GM18508 (cell line): ENCODE data around the gene TRAT1.

ENCODE experiments used
- ATAC-seq: cut with Tn5 transposase; IDR thresholded peaks from one replicate; pipeline ENCODE4 v1.9.1; 2021; ENCODE audit warnings: moderate number of reproducible peaks; ENCODE audit not compliant: insufficient read depth, unreplicated experiment

Gene TRAT1

GRCh38 chr3:108849075-108849474 lies 26.5 kb downstream of the TRAT1 start:
- ATAC-seq, result no peak

- no peak for ATAC-seq
Observed at GRCh38 chr3:108861401-108861800, 38.8 kb downstream of the TRAT1 start.

- ATAC-seq, result peak; percentile 76
Observed at GRCh38 chr3:108862865-108863798, 40.5 kb downstream of the TRAT1 start.

- no peak for ATAC-seq
Observed at GRCh38 chr3:108863799-108864135, 41.2 kb downstream of the TRAT1 start.

- ATAC-seq, result no peak
Observed at GRCh38 chr3:108877901-108878300, 55.3 kb downstream of the TRAT1 start.

- ATAC-seq, result no peak
Observed at GRCh38 chr3:108879915-108880314, 57.3 kb downstream of the TRAT1 start.

- no peak for ATAC-seq
Observed at GRCh38 chr3:108882762-108883161, 60.2 kb downstream of the TRAT1 start.

- ATAC-seq, result no peak
Observed at GRCh38 chr3:108883373-108883772, 60.8 kb downstream of the TRAT1 start.

GRCh38 chr3:108887121-108887520 lies 64.5 kb downstream of the TRAT1 start:
- no peak for ATAC-seq

GRCh38 chr3:108887777-108888176 lies 65.2 kb downstream of the TRAT1 start:
- ATAC-seq, result no peak

- no peak for ATAC-seq
Observed at GRCh38 chr3:108891833-108892232, 69.2 kb downstream of the TRAT1 start.

- no peak for ATAC-seq
Observed at GRCh38 chr3:108894981-108895380, 72.4 kb downstream of the TRAT1 start.

GRCh38 chr3:108897883-108898282 lies 75.3 kb downstream of the TRAT1 start:
- ATAC-seq, result no peak

- no peak for ATAC-seq
Observed at GRCh38 chr3:108899530-108899929, 76.9 kb downstream of the TRAT1 start.
